Endothelial cell of umbilical vein (primary cell): ENCODE data around the gene SHMT1.

Experiments used
- FOS ChIP-seq: IDR thresholded peaks from 2 replicates; pipeline ENCODE4 v1.6.1; 2011; ENCODE audit warnings: mild to moderate bottlenecking, low read length, moderate library complexity, borderline replicate concordance; ENCODE audit not compliant: insufficient read depth
- POLR2A ChIP-seq: IDR thresholded peaks from 2 replicates; pipeline ENCODE4 v1.6.1; 2012; ENCODE audit warnings: low read depth, mild to moderate bottlenecking, control low read depth, low read length

DNA sequence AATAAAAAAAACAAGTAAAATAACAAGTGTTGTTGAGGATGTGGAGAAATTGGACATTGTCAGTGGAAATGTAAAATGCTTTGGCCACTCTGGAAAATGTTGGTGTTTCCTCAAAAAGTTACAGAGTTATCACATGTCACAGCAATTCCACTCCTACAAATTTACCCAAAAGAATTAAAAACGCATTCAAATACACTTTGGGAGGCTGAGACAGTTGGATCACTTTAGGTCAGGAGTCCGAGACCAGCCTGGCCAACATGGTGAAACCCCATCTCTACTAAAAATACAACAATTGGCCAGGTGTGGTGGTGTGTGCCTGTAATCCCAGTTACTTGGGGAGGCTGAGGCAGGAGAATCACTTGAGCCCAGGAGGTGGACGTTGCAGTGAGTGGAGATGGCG is 54.1 kb downstream of the SHMT1 start:
- TF ChIP-seq POLR2A (no peak), FOS (no peak)
